NCI-H1930 (cell line): Measurements from ENCODE around the gene ASTN1.

ENCODE experiments used
- DNase-seq, 2 experiments: peaks; one replicate each; lab custom pipeline; 2025; lab: John Stamatoyannopoulos, UW

Gene ASTN1

DNA sequence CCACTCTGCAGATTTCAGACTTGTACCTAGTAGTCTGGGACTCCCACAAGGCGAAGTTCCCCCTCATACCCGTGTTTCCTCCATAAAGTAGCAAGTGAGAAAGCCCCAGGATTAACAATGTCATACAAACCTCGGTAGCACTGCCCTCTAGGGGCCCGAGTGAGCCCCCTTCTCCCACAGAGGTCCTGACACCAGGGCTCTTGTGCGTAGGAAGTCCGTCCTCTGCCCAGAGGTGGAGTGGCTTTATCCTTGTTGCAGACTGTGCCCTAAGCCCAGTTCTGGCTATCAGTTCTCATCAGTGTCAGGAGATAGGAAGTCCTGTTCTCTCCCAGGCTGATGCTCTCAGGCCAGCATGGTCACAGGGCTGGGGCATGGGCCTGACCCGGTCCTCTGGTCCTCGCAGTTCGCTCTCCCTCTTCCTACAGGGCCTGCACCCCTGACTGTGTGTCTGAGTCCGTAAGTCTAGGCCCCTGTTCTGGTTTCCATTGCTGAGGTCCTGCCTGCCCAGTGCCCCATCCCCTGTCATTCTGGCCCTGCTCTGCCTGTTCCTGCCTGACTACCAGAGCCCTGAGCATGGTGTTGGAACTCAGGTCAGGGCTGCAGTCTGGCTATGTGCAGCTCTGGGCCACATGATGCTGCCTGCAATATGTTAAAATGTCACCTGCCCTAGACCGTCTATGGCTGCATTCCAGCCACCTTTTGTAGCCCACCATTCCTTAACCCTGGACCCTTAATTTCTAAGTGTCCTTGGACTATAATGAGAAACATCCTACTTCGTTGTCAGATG, 285.6 kb downstream of the ASTN1 start:
- no peak for DNase-seq

DNA sequence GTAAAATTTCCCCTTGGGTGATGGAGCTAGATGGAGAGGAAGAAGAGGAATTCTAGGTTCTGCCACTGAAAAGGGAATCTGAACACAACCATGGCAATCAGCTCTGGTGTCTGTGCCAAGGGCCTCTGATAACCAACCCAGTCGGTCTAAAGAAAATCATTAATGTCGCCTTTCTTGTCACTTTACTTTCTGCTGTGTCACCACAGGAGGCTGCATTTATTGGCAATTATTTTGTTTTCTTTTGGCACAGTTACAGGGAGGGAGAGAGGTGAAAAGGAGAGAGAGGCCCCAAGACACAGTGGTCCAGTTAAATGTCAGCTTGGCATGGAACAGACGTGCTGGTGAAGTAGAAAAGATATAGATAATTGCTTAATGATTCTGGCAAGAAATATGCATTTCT, 287.0 kb downstream of the ASTN1 start:
- DNase-seq: no peak

DNA sequence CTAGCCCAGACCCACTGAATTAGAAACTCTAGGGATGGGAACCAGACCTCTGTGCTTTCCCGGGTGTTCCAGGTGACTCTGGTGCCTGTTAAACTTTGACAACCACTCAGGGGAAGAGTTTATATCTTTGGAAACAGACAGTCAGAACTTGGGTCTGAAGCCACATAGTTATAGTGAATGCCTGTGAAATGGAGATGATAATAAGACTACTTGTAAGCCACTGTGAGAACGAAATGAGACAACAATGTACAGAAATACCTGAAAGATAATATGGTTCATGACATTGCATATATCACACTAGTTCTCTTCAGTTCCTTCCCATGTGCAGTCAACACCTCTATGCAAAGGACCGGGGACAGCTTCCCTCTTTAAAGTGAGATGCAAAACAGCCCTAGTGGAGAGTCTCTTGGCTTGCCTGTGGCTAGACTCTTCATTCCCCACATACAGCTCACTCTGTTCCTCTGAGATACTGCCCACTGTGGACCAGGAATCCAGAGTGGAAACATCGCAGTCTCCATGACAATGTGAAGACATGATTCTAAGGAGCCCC, 287.5 kb downstream of the ASTN1 start:
- DNase-seq: no peak

DNA sequence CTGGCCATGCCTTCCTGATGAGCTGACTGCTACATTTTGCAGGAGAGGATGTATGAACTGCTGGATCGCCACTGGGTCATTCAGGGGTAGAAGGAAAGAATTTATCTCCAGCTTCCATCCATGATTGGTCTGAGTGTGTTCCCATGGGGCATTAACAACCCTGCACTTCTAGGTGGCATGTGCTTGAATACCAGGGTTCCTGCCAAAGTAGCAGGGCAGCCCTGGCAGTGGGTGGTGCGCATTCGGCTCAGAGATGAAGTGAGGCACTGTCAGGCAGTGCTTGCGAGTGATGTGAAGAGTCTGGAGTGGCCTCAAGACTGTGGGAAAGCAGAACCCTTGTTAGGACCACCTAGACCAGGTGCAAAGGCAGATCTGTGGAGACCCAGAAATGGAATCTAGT, 294.9 kb downstream of the ASTN1 start:
- DNase-seq: no peak

DNA sequence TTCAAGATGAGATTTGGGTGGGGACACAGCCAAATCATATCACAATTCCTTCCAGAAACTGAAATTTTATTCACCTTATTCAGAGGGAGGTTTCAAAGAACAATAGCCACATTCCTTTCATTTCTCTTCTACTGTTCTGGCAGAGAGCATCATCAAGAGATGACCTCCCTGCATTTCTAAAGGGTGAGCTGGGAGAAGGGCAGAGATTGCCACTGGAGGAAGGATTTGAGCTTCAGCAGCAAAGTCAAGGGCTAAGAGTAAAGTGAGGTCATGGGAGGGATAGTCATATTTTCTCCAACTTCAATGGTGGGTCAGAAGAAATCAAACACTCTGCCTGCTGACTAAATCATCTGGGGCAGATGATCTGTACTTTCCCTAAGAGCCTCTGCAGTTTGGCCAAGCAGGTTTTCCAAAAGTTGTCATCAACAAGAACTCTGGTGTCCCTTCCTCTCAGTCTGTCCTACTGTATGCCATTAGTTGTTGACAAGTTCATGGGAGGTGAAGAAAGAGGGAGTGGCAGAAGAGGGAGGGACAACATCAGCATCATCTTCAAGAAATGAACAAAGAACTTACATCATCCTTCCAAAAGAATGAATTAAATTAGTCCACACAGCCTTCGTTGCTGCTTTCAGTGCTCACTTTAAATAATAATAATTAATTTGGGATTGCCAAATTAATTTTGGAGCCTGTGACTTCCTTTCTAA, 298.3 kb downstream of the ASTN1 start:
- DNase-seq: no peak

DNA sequence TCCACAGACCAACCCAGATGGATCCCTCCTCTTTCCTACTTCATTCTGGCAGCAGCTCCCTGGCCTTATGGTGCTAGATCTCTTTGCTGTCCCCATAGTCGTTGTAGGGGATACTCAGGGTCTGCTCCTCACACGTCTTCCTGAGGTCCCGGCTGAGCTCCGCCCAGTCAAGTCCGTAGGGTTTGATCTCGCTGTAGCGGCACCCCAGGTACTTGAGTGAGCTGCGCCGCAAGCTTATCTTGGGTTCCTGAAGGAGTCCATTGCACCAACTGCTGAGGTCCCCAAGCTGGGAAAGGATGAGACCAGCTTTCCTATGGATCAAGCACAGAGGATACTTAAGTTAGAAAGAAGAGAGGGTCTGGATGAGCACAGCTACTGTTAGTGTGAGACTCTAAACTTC, 300.3 kb downstream of the ASTN1 start:
- no peak for DNase-seq

DNA sequence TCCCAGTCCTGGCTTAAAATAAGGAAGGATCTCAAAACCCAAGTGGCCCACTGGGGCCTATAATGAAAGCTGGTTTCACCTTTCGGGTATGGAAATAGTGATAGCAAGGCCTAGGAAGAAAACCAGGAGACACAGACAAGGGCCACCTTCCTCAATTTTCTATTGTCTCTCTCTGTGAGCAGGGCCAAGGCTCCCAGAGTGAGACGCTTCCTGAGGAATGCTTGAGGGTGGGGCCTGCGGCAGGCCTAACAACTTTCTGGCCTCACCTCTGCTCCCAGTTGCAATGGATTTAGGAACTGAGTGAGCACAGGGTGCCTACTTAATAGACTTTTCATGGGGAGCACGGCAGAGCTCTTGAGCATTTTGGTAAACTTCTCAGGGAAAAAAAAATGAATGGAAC, 300.9 kb downstream of the ASTN1 start:
- DNase-seq: no peak

DNA sequence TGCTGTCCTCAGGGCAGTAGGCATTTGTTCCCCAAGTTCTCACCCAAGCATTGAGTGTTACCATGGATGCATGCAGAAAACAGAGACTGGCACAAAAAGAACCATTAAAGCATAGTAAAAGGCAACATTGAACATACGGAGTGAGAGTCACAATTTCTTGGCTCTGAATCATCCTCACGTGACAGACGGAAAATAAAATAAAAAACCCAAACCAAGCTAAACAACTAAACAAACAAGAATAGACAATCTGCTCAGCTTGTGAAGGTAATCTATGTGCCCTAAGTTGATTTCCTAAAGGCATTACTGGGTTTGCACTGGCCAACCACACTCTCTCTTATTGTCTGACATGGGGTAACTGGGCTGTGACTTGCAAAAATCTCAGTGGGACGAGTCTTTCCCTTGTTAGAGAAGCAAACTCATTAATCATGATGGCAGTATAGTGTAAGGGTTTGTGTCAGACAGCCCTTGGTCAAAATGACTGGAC, 306.0 kb downstream of the ASTN1 start:
- DNase-seq: no peak

DNA sequence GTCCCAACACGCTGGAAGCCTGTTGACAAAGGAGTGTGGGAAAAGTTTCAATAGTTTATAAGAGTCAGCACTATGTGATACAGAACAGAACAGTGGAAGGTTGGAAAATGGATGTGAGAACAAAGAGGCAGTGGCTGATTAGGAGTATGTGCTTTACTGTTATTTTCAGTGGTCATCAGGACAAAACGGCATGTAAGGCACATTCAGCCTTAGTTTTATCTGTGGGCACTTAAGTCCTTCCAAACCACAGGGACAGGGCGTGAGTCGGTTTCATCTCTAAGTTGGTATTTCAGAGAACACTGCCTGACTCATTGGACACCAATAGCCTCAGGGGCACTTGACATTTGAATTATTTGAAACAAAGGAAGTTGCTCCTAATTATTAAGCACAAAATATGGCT, 306.9 kb downstream of the ASTN1 start:
- no peak for DNase-seq

DNA sequence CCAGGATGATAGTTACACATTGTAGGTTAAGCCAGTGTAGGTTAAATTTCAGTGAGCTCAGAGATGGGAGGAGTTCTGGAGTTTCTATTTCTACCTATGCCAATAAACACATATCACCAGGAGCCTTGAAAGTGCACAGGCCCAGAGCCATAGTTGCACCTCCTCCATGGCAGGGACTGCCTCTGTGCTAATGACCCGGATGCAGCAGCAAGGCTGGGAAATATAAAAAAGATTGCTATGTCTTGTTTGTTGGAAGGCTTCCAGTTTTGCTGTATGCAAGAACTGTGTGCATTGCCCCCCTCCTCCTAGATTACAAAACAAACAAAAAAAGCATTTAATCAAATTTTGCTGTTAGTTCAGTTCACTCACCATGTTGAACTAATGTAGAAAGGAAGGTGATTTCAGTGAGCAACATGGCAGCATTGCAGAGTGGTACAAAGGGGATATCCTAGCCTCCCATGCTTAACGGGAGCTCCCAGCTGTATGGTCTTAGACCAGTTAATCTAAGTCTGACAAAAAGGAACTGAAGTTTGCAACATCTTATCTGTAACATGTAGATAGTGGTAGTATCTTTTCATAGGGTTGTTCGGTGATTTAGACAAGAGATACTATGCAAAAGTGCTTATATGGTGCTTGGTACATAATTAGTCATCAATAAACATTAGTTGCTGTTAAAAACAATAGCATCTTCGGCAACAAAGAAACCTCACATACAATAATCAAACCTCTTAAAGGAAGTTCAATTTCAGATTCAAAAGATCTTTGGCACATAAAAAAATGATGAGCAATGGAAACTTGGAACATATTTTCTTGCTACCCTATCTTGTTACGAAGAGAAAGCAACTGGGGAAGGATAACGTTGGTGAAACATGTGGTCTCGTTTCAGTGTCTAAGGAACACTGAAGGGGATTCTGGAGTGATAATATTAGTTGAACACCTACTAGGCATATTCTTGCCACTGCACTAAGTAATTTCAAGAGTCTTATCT, 309.5 kb downstream of the ASTN1 start:
- DNase-seq: no peak

DNA sequence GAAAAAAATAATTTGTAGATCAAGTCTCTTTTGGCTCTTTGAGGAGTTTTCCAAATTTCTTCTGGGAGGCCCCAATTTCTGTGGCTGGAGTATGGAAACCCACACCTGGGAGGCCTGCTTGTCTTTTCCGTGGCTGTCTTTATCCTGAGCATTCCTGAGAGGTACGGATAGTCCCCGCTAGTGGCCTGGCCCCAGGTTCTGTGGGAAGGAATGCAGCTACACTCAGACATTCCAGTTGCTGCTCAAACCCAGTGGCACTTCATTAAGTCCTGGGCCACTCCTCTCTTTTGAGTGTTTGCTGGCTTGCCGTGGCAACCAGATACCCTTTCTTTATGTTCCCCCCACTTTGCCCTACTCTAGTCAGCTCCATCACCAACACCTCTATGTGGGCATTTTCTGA, 310.4 kb downstream of the ASTN1 start:
- DNase-seq: no peak

DNA sequence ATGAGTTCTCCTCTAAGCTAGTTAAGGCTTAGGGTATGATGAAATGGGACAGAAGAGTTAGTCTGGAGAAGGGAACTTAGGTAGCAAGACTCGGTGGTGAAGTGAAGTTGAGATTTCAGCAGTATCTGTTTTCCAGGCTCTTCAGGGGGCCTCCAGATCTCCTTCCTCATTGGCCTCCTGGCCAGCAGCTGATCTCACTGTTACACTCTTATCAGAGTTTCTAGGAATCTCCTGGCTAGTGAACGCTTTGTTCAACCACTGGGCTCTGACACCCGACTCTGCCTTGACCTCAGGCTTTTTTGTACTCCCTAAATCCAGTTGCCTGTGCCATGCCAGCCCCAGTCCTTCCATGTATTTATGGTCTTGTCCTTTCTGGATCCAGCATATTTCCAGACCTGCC, 311.0 kb downstream of the ASTN1 start:
- DNase-seq: no peak

DNA sequence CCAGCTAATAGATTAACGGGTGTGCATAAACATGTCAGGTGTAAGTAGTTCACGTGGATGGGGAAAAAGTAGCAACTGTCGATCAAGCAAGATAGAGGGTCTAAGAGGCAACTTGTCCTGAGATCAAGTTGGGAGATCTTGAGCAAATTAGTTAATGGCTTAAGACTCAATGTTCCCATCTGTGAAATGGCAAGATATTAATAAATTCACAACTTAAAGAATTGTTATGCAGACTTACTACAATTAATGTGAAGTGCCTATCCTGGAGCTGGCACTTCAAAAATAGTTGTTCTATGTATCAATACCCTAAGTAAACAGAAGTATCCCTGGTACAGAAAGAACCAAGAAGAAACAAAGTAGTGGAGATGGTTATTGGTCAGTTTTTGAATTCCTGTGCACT, 312.4 kb downstream of the ASTN1 start:
- no peak for DNase-seq

DNA sequence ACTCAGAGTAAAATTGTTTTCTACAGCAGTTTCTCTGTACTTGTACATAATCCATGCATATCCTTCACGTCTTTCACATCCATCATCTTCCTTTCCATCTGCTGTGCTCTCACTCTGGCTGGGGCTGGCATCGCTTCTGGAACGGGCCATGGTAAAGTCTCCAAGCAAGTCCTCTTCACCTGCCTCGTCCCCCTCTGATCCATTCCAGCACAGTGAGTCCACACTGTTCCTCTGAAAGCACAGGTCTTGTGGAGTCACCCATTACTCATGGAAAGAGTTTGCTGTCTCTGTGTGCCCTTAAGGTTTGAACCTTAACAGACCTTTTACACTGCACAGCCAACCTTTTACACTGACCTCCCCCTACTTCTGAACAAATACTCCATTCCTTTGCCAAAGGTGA, 313.6 kb downstream of the ASTN1 start:
- DNase-seq: no peak

DNA sequence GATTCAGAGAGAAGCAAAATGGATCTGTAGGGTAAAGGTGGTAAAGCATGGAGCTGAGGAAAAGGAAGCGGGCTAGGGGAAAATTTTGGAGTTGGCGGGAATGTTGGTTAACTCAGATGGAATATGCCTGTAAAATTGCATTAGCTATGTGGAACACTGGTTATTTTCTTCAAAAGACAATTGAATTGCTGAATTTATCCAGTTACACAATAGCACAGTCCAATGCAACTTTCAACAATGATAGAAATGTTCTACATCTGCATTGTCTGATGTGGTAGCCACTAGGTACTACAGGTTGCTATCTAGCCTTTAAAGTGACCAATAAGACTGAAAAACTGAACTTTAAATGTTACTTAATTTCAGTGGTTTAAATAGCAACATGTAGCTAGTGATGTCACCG, 315.2 kb downstream of the ASTN1 start:
- DNase-seq: no peak

DNA sequence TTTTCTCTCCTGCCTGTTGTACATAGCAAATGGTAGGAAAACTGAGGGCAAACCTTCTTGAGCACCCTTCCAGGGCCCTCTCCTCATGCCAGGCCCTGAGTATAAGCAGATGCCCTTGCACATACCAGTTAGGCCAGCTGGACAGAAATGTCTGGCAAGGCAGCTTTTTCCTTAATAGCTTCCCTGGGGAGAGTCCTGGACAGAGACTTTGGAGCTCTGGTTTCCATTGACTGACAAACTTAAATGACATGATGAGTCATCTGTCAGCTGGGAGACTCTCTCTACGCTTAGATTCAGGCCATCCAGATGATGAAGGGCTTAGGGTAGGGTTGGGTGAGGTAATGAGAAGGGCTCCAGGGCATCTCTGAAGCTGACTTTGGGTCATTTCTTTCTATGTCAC, 317.5 kb downstream of the ASTN1 start:
- DNase-seq: no peak

DNA sequence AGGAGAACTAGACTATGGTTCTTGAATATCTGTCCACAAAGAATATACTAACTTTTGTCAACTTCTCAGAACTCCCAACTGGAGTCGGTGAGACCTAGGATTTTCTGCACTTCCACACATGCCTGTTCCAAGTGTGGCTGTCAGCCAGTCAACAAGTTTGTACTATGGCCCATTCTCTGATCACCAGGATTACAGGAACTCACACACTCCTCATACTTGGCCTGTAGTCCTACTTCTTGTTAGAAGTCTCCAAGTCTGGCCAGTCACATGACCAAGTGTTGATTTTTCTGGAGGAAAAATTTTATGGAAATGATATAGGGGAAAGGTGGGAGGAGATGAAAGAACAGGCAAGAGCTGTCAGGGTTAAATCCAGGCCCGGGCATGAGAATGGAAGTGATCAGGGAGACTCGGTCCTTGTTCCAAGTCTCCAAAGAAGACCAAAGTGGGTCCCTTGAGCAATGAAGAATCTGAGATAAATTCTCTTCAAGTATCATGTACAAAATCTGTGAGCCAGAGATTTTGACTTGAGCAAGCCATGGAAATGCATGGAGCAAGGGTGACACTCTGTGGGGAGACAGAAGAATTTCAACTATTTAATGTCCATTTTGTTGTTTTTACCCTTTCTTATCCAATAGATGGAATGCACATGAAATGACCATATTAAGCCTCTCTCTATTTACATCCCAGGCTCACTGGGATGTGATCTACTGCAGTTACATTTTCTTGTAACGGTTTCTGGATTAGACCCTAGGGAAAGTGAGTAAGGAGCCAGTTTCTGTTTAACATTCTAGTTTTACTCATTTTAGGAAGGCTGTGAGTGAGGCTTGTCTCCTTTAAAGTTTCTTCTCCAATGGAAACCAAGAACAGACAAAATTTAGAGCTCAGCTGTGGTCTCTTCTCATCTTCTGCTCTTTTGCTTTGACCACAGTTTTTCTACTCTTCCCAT, 320.9 kb downstream of the ASTN1 start:
- DNase-seq: peak in 1 of 2 experiments; percentile 9

DNA sequence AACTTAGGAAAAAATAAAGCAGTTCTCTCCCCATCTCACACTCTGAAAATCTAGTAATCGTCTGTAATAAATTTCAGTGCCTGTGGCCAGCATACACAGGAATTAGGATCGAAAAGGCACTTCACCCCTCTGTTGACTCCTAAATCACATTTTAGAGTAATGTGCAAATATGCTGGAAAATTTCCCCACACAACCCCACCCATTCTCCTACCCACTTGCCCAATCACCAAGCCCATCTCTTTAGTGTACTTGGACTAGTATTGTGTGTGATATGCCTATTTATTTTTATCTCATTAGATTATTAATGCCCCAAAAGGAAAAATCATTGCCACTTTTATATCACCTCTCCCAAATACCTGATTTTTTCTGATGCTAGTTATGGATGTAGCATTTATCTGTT, 323.3 kb downstream of the ASTN1 start:
- no peak for DNase-seq

DNA sequence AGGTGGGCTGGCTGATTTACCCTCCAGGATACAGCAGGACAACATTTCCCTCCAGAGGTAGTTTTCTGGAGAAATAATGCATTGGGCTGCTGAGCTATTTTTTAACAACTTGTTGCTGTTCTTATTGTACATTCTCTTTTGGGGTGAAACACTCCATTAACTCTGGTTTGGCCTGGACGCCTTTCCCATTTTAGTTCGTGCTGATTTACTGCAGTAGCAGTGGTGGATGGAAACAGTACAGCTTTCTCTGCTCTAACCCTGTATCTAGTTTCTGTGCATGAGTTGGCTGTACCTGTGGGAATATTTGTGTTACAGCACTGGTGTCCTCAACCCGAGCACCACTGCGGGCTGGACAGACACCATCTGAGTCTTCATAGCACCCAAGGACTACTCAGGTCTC, 325.3 kb downstream of the ASTN1 start:
- DNase-seq: no peak

DNA sequence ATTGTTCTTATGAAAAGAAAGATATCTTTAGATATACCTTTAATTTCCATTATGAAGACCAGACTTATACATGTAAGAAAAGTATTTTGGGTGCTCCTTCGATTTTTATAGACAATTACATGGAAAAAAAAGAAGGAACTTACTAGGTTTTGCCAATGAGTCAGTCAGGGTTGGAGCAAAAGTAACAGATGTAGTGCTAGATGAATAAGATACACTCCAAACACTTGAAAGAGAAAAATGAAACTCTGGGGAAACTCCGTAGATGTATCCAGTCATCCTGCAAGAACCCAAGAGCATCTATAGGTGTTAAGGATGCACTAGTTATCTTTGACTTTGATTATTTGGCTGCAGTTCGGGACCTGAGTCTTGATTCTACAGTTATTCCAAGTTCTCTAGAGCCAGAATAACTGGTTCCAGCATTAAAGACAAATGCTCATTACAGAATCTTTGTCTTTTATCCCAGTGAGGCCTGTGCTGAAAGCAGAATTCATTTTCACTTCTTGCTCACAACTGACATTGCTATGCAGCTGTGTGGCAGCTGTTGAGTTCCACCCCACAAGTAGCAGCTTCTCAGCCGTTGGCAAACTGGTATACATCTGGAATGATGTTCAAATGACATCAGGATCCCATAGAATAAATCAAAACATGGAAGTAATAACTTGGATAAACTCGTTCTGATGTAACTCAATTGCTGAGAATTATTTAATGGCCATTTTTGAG, 326.1 kb downstream of the ASTN1 start:
- no peak for DNase-seq
